HFFc6 (cell line): ENCODE data around the gene GRIP2. TPM values are rescaled to one million over a fixed set of nuclear protein-coding genes. Genes with fewer than 3 reads are reported as not detected.

Source experiments
- DNase-seq: peaks from one replicate; pipeline ENCODE4 v3.0.0-alpha.2; 2018
- H3K27ac Mint-ChIP-seq: 2 replicates; pipeline ENCODE4 v1.8.0; 2020; ENCODE audit warnings: mild to moderate bottlenecking, mixed read lengths
- H3K27me3 Mint-ChIP-seq: 2 replicates; pipeline ENCODE4 v1.8.0; 2021; ENCODE audit warnings: mild to moderate bottlenecking, moderate library complexity, mixed read lengths; ENCODE audit not compliant: insufficient read depth
- H3K36me3 Mint-ChIP-seq: 2 replicates; pipeline ENCODE4 v1.8.0; 2021; ENCODE audit warnings: low read depth, mixed read lengths
- H3K4me1 Mint-ChIP-seq: 2 replicates; pipeline ENCODE4 v1.8.0; 2020; ENCODE audit warnings: low read depth, mixed read lengths
- H3K4me3 Mint-ChIP-seq: 2 replicates; pipeline ENCODE4 v1.8.0; 2020; ENCODE audit warnings: mild to moderate bottlenecking, moderate library complexity, mixed read lengths
- H3K9me3 Mint-ChIP-seq: 2 replicates; pipeline ENCODE4 v1.8.0; 2020; ENCODE audit warnings: mild to moderate bottlenecking, mixed read lengths
- total RNA-seq, 6 experiments: library from RNA; stranded (reverse); fragmentation: NEBNext Ultra II Directional; extraction: Animal tissue kit (Norgen Biotek cat#: 25700); gene quantifications; 2 replicates in 1 of 6; 3 replicates in 5 of 6; pipeline ENCODE4 v1.2.3, GENCODE V29; 2021
- TF ChIP-seq, protein P1 (sequence below): fragments of 200-600 bp; sonication (generic); IDR thresholded peaks from 2 replicates; pipeline ENCODE4 v1.5.0; 2021; ENCODE audit warnings: antibody characterized with exemption, mild to moderate bottlenecking

GRIP2 gene
- total RNA-seq, 6 experiments from 2014 or later = 0.05 to 0.25 (median 0.13) TPM; not detected in 2

GRCh38 chr3:14573706-14574105 is 33.6 kb upstream of the GRIP2 start:
- no peak for DNase-seq
- TF ChIP-seq, protein P1, sequence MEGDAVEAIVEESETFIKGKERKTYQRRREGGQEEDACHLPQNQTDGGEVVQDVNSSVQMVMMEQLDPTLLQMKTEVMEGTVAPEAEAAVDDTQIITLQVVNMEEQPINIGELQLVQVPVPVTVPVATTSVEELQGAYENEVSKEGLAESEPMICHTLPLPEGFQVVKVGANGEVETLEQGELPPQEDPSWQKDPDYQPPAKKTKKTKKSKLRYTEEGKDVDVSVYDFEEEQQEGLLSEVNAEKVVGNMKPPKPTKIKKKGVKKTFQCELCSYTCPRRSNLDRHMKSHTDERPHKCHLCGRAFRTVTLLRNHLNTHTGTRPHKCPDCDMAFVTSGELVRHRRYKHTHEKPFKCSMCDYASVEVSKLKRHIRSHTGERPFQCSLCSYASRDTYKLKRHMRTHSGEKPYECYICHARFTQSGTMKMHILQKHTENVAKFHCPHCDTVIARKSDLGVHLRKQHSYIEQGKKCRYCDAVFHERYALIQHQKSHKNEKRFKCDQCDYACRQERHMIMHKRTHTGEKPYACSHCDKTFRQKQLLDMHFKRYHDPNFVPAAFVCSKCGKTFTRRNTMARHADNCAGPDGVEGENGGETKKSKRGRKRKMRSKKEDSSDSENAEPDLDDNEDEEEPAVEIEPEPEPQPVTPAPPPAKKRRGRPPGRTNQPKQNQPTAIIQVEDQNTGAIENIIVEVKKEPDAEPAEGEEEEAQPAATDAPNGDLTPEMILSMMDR = no peak
- Mint-ChIP-seq H3K27ac (no peak overlapping the region), H3K4me3 (no peak overlapping the region), H3K36me3 (no peaks in the 10 kb centered on the region), H3K9me3 (no peaks in the 10 kb centered on the region), H3K27me3 (peaks cover 47% of the 10 kb centered on the region), H3K4me1 (no peaks in the 10 kb centered on the region)

DNA sequence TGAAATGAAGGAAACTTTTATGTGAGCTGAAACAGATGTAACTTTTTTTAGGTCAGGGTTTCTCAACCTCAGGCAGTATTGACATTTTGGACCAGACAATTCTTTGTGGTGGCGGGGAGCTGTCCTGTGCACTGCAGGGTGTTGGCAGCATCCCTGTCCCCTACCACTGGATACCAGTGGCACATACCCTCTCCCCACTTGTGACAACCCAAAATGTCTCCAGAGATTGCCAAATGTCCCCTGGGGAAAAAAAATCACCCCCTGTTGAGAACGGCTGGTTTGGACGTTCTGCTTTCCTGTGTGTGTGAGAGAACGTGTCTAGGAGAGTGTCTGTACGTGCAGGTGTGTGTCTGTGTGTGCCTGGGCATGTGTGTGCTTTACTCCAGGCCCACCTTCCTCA is 30.7 kb upstream of the GRIP2 start:
- DNase-seq = no peak
- H3K9me3 Mint-ChIP-seq = no peaks in the 10 kb centered on the region
- no peaks in the 10 kb centered on the region for H3K36me3 Mint-ChIP-seq
- H3K4me1 Mint-ChIP-seq = peaks cover 6% of the 10 kb centered on the region
- peaks cover 56% of the 10 kb centered on the region for H3K27me3 Mint-ChIP-seq
- TF ChIP-seq, protein P1 = no peak
- no peak overlapping the region for H3K27ac Mint-ChIP-seq
- no peak overlapping the region for H3K4me3 Mint-ChIP-seq

DNA sequence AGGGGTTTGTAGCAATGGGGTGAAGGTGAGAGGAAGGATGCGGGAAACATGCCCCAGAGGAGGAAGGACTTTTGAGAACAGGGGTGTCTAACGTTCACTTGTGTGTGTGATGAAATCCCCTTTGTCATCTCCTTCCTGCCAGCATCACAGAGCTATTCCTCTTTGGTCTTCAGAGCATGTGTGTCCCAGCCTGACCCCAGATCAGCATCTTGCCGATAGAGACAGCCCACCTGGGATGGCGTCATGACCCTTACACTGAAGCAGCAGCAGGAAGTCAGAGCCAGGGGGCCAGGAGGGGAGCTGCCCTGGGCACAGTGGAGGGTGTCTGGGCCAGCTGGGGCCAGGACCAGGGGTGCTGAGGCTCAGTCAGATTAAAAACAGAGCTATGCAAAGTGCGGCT is 29.9 kb upstream of the GRIP2 start:
- peaks cover 7% of the 10 kb centered on the region for H3K4me1 Mint-ChIP-seq
- no peak overlapping the region for H3K27ac Mint-ChIP-seq
- no peak for DNase-seq
- H3K9me3 Mint-ChIP-seq = no peaks in the 10 kb centered on the region
- TF ChIP-seq, protein P1 = no peak
- H3K27me3 Mint-ChIP-seq = peaks cover 55% of the 10 kb centered on the region
- no peaks in the 10 kb centered on the region for H3K36me3 Mint-ChIP-seq
- no peak overlapping the region for H3K4me3 Mint-ChIP-seq

GRCh38 chr3:14569474-14570000 is 29.4 kb upstream of the GRIP2 start:
- H3K27me3 Mint-ChIP-seq = peaks cover 59% of the 10 kb centered on the region
- no peak overlapping the region for H3K27ac Mint-ChIP-seq
- H3K4me3 Mint-ChIP-seq = no peak overlapping the region
- no peaks in the 10 kb centered on the region for H3K9me3 Mint-ChIP-seq
- no peak for DNase-seq
- H3K4me1 Mint-ChIP-seq = peaks cover 7% of the 10 kb centered on the region
- no peaks in the 10 kb centered on the region for H3K36me3 Mint-ChIP-seq
- TF ChIP-seq, protein P1 = no peak

GRCh38 chr3:14568269-14568668 is 28.1 kb upstream of the GRIP2 start:
- peaks cover 57% of the 10 kb centered on the region for H3K27me3 Mint-ChIP-seq
- H3K4me3 Mint-ChIP-seq = no peak overlapping the region
- DNase-seq = no peak
- H3K4me1 Mint-ChIP-seq = peaks cover 7% of the 10 kb centered on the region
- TF ChIP-seq, protein P1 = no peak
- H3K36me3 Mint-ChIP-seq = no peaks in the 10 kb centered on the region
- no peaks in the 10 kb centered on the region for H3K9me3 Mint-ChIP-seq
- H3K27ac Mint-ChIP-seq = no peak overlapping the region

DNA sequence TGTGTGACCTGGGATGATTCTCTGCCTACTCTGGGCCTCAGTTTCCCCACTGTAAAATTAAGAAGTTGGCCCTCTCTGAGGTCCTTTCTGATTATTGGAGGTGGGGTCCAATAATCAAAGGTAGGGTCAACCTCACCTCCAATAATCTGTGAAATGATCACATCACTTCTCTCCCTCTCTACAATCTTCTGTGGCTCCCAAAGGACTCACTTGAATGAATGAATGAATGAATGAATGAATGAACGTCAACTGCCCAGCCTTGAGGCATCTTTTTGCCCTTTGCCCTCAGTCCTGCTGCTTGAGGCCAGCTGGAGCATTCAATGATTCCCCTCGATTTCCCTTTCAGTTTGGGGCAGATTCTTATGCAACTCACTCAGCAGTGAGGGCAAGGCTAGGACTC is 26.7 kb upstream of the GRIP2 start:
- H3K9me3 Mint-ChIP-seq = no peaks in the 10 kb centered on the region
- H3K27ac Mint-ChIP-seq = no peak overlapping the region
- no peak for DNase-seq
- TF ChIP-seq, protein P1 = no peak
- peaks cover 16% of the 10 kb centered on the region for H3K4me1 Mint-ChIP-seq
- H3K27me3 Mint-ChIP-seq = peaks cover 57% of the 10 kb centered on the region
- no peak overlapping the region for H3K4me3 Mint-ChIP-seq
- H3K36me3 Mint-ChIP-seq = no peaks in the 10 kb centered on the region
